GM19372 (cell line): ENCODE measurements around the gene CDH8.
"Not testable (repeated sequence)": the region's sequence is repeated elsewhere in the genome, so short reads cannot be mapped to it uniquely, and the experiment has no call there.

Experiments
- ATAC-seq: cut with Tn5 transposase; IDR thresholded peaks from one replicate; pipeline ENCODE4 v1.9.1; 2021; ENCODE audit warnings: mild to moderate bottlenecking, low read depth, moderate library complexity; ENCODE audit not compliant: unreplicated experiment

Gene CDH8

GRCh38 chr16:61940611-61941010 lies 95.6 kb downstream of the CDH8 start:
- ATAC-seq, result no peak

- no peak for ATAC-seq
These were observed 98.6 kb downstream of the CDH8 start for GRCh38 chr16:61937646-61938045.

GRCh38 chr16:61936522-61936921 lies 99.7 kb downstream of the CDH8 start:
- no peak for ATAC-seq

GRCh38 chr16:61934601-61935000 lies 101.6 kb downstream of the CDH8 start:
- no peak for ATAC-seq

GRCh38 chr16:61929776-61930175 lies 106.5 kb downstream of the CDH8 start:
- ATAC-seq, result no peak

- no peak for ATAC-seq
These were observed 109.5 kb downstream of the CDH8 start for GRCh38 chr16:61926766-61927165.

- ATAC-seq, result no peak
These were observed 112.6 kb downstream of the CDH8 start for GRCh38 chr16:61923629-61924028.

- ATAC-seq, result no peak
These were observed 114.9 kb downstream of the CDH8 start for GRCh38 chr16:61921373-61921772.

GRCh38 chr16:61917865-61918826 lies 118.1 kb downstream of the CDH8 start:
- not testable (repeated sequence) for ATAC-seq

- no peak for ATAC-seq
These were observed 120.7 kb downstream of the CDH8 start for GRCh38 chr16:61915569-61915968.

- ATAC-seq, result no peak
These were observed 127.2 kb downstream of the CDH8 start for GRCh38 chr16:61909074-61909473.

GRCh38 chr16:61908426-61908825 lies 127.8 kb downstream of the CDH8 start:
- no peak for ATAC-seq

GRCh38 chr16:61901689-61902088 lies 134.5 kb downstream of the CDH8 start:
- ATAC-seq, result no peak

GRCh38 chr16:61900482-61900881 lies 135.8 kb downstream of the CDH8 start:
- ATAC-seq, result no peak

GRCh38 chr16:61897657-61898056 lies 138.6 kb downstream of the CDH8 start:
- ATAC-seq, result no peak

- ATAC-seq, result no peak
These were observed 143.7 kb downstream of the CDH8 start for GRCh38 chr16:61892531-61892930.

GRCh38 chr16:61891460-61891859 lies 144.8 kb downstream of the CDH8 start:
- ATAC-seq, result no peak

GRCh38 chr16:61890386-61890785 lies 145.9 kb downstream of the CDH8 start:
- no peak for ATAC-seq

- ATAC-seq, result no peak
These were observed 148.3 kb downstream of the CDH8 start for GRCh38 chr16:61887903-61888302.

- no peak for ATAC-seq
These were observed 150.9 kb downstream of the CDH8 start for GRCh38 chr16:61885343-61885742.

GRCh38 chr16:61879306-61879705 lies 156.9 kb downstream of the CDH8 start:
- no peak for ATAC-seq

- no peak for ATAC-seq
These were observed 158.8 kb downstream of the CDH8 start for GRCh38 chr16:61877436-61877835.
